ENCODE data around the gene LPCAT2. TPM values are rescaled to one million over a fixed set of nuclear protein-coding genes. Genes with fewer than 3 reads are reported as not detected.

Gene LPCAT2
- polyA plus RNA-seq, 1 donor from 2014 or later: 0.59 TPM

- Histone ChIP-seq H3K27me3 (ENCODE audit: insufficient read depth, low read depth, low read length) (no peaks in the 10 kb centered on the region), H3K9me3 (ENCODE audit: low read length) (no peaks in the 10 kb centered on the region), H2AFZ (ENCODE audit: low read depth, low read length) (no peak overlapping the region), H3K27ac (ENCODE audit: low read length) (no peak overlapping the region), H3K9ac (ENCODE audit: low read length) (no peak overlapping the region), H3K9me2 (ENCODE audit: insufficient read depth, low read length) (no peaks in the 10 kb centered on the region), H4K20me1 (ENCODE audit: insufficient read depth) (no peaks in the 10 kb centered on the region), H3K36me3 (ENCODE audit: insufficient read depth, low read length) (no peaks in the 10 kb centered on the region), H3F3A (ENCODE audit: insufficient read depth, low read length, poor library complexity, severe bottlenecking) (no peaks in the 10 kb centered on the region), H3K4me3 (ENCODE audit: low read length) (no peak overlapping the region), H3K79me2 (replicated peaks; ENCODE audit: insufficient read depth, low read length) (no peaks in the 10 kb centered on the region), H3K4me2 (ENCODE audit: low read length) (no peak overlapping the region)
- TF ChIP-seq REST (IDR thresholded peaks at IDR 0.05; ENCODE audit: borderline replicate concordance) (no peak), TAF1 (IDR thresholded peaks at IDR 0.05; ENCODE audit: low read depth) (no peak), EP300 (conservative IDR thresholded peaks at IDR 0.05; ENCODE audit: poor library complexity, severe bottlenecking) (no peak), RAD21 (conservative IDR thresholded peaks at IDR 0.05) (no peak), CTCF (IDR thresholded peaks at IDR 0.05; ENCODE audit: poor library complexity, severe bottlenecking) (no peak), MXI1 (conservative IDR thresholded peaks at IDR 0.05; ENCODE audit: poor library complexity, severe bottlenecking) (no peak), EZH2 (IDR thresholded peaks at IDR 0.05; ENCODE audit: borderline replicate concordance, insufficient read depth, low read length, poor library complexity, severe bottlenecking) (no peak), POLR2AphosphoS5 (IDR thresholded peaks at IDR 0.05) (no peak), SMC3 (conservative IDR thresholded peaks at IDR 0.05; ENCODE audit: poor library complexity) (no peak)
These were observed 56.2 kb downstream of the LPCAT2 start for GRCh38 chr16:55565086-55565485.

GRCh38 chr16:55566432-55567175 is 57.7 kb downstream of the LPCAT2 start, which contains the start of gene CAPNS2:
TSS of gene CAPNS2 (plus strand) at chr16:55566684. CDS start at chr16:55566757, 73 bp downstream.
- Histone ChIP-seq H2AFZ (ENCODE audit: low read depth, low read length) (no peak within 1 kb of the TSS), H3K36me3 (ENCODE audit: insufficient read depth, low read length) (no peaks in the 10 kb centered on the region), H3K4me2 (ENCODE audit: low read length) (no peak within 1 kb of the TSS), H4K20me1 (ENCODE audit: insufficient read depth) (no peaks in the 10 kb centered on the region), H3K27me3 (ENCODE audit: insufficient read depth, low read depth, low read length) (no peaks in the 10 kb centered on the region), H3K9me2 (ENCODE audit: insufficient read depth, low read length) (no peaks in the 10 kb centered on the region), H3K79me2 (replicated peaks; ENCODE audit: insufficient read depth, low read length) (no peaks in the 10 kb centered on the region), H3K27ac (ENCODE audit: low read length) (no peak within 1 kb of the TSS), H3K9me3 (ENCODE audit: low read length) (no peaks in the 10 kb centered on the region), H3K4me3 (ENCODE audit: low read length) (no peak within 1 kb of the TSS), H3F3A (ENCODE audit: insufficient read depth, low read length, poor library complexity, severe bottlenecking) (no peaks in the 10 kb centered on the region), H3K9ac (ENCODE audit: low read length) (no peak within 1 kb of the TSS)
- TF ChIP-seq CTCF (IDR thresholded peaks at IDR 0.05; ENCODE audit: poor library complexity, severe bottlenecking) (no peak), MXI1 (conservative IDR thresholded peaks at IDR 0.05; ENCODE audit: poor library complexity, severe bottlenecking) (no peak), POLR2AphosphoS5 (IDR thresholded peaks at IDR 0.05) (no peak), EZH2 (IDR thresholded peaks at IDR 0.05; ENCODE audit: borderline replicate concordance, insufficient read depth, low read length, poor library complexity, severe bottlenecking) (no peak), TAF1 (IDR thresholded peaks at IDR 0.05; ENCODE audit: low read depth) (no peak), SMC3 (conservative IDR thresholded peaks at IDR 0.05; ENCODE audit: poor library complexity) (no peak), EP300 (conservative IDR thresholded peaks at IDR 0.05; ENCODE audit: poor library complexity, severe bottlenecking) (no peak), RAD21 (conservative IDR thresholded peaks at IDR 0.05) (no peak), REST (IDR thresholded peaks at IDR 0.05; ENCODE audit: borderline replicate concordance) (no peak)

Measured in neural cell (in vitro differentiated cells).